ENCODE results near the gene LCE1E. TPM values are rescaled to one million over a fixed set of nuclear protein-coding genes. Genes with fewer than 3 reads are reported as not detected.

Gene LCE1E
- total RNA-seq, 1 donor from 2014 or later = not detected

GRCh38 chr1:152759453-152760173, 26.4 kb upstream of the LCE1E start:
- Mint-ChIP-seq H3K27me3 (ENCODE audit: low read depth) (no peaks in the 10 kb centered on the region), H3K27ac (no peak overlapping the region), H3K4me1 (ENCODE audit: low read depth) (no peaks in the 10 kb centered on the region)

GRCh38 chr1:152760551-152761190, 25.4 kb upstream of the LCE1E start:
- Mint-ChIP-seq H3K4me1 (ENCODE audit: low read depth) (no peaks in the 10 kb centered on the region), H3K27ac (no peak overlapping the region), H3K36me3 (ENCODE audit: low read depth) (no peaks in the 10 kb centered on the region), H3K4me3 (ENCODE audit: low read depth) (no peak overlapping the region), H3K9me3 (no peaks in the 10 kb centered on the region), H3K27me3 (ENCODE audit: low read depth) (no peaks in the 10 kb centered on the region)
- no peak for DNase-seq (ENCODE audit: low spot score)
- intact Hi-C loops (cut with micrococcal nuclease) = no loop called here

More at GRCh38 chr1:152759453-152760173, 26.4 kb upstream of the LCE1E start:
- no peaks in the 10 kb centered on the region for H3K9me3 Mint-ChIP-seq
- intact Hi-C loops (cut with micrococcal nuclease) = no loop called here
- no peaks in the 10 kb centered on the region for H3K36me3 Mint-ChIP-seq (ENCODE audit: low read depth)
- DNase-seq (ENCODE audit: low spot score) = no peak
- H3K4me3 Mint-ChIP-seq (ENCODE audit: low read depth) = no peak overlapping the region

GRCh38 chr1:152761609-152762213, 24.3 kb upstream of the LCE1E start:
- intact Hi-C loops (cut with micrococcal nuclease) = no loop called here
- Mint-ChIP-seq H3K4me1 (ENCODE audit: low read depth) (no peaks in the 10 kb centered on the region), H3K9me3 (no peaks in the 10 kb centered on the region), H3K27ac (no peak overlapping the region), H3K36me3 (ENCODE audit: low read depth) (no peaks in the 10 kb centered on the region), H3K27me3 (ENCODE audit: low read depth) (no peaks in the 10 kb centered on the region), H3K4me3 (ENCODE audit: low read depth) (no peak overlapping the region)
- DNase-seq (ENCODE audit: low spot score) = no peak

GRCh38 chr1:152768847-152769533, 17.1 kb upstream of the LCE1E start:
- Mint-ChIP-seq H3K4me3 (ENCODE audit: low read depth) (no peak overlapping the region), H3K36me3 (ENCODE audit: low read depth) (no peaks in the 10 kb centered on the region)

GRCh38 chr1:152770411-152770810, 15.6 kb upstream of the LCE1E start:
- H3K27ac Mint-ChIP-seq = no peak overlapping the region
- no peak overlapping the region for H3K4me3 Mint-ChIP-seq (ENCODE audit: low read depth)
- no peaks in the 10 kb centered on the region for H3K36me3 Mint-ChIP-seq (ENCODE audit: low read depth)
- no peaks in the 10 kb centered on the region for H3K9me3 Mint-ChIP-seq
- intact Hi-C loops (cut with micrococcal nuclease) = no loop called here
- no peak for DNase-seq (ENCODE audit: low spot score)
- no peaks in the 10 kb centered on the region for H3K4me1 Mint-ChIP-seq (ENCODE audit: low read depth)
- no peaks in the 10 kb centered on the region for H3K27me3 Mint-ChIP-seq (ENCODE audit: low read depth)

More at GRCh38 chr1:152768847-152769533, 17.1 kb upstream of the LCE1E start:
- intact Hi-C loops (cut with micrococcal nuclease) = no loop called here
- Mint-ChIP-seq H3K4me1 (ENCODE audit: low read depth) (no peaks in the 10 kb centered on the region), H3K27me3 (ENCODE audit: low read depth) (no peaks in the 10 kb centered on the region), H3K27ac (no peak overlapping the region), H3K9me3 (no peaks in the 10 kb centered on the region)
- DNase-seq (ENCODE audit: low spot score) = no peak

GRCh38 chr1:152774875-152775274, 11.2 kb upstream of the LCE1E start, which contains the start of gene LCE1F:
Gene LCE1F (plus strand): TSS chr1:152775140. CDS start chr1:152776372, 1,232 bp downstream.
- H3K9me3 Mint-ChIP-seq = no peaks in the 10 kb centered on the region
- no peak within 1 kb of the TSS for H3K27ac Mint-ChIP-seq
- intact Hi-C loops (cut with micrococcal nuclease) = no loop called here
- no peaks in the 10 kb centered on the region for H3K36me3 Mint-ChIP-seq (ENCODE audit: low read depth)
- H3K27me3 Mint-ChIP-seq (ENCODE audit: low read depth) = no peaks in the 10 kb centered on the region
- no peaks in the 10 kb centered on the region for H3K4me1 Mint-ChIP-seq (ENCODE audit: low read depth)
- no peak for DNase-seq (ENCODE audit: low spot score)
- no peak within 1 kb of the TSS for H3K4me3 Mint-ChIP-seq (ENCODE audit: low read depth)

GRCh38 chr1:152776361-152776760, 9.7 kb upstream of the LCE1E start:
- Mint-ChIP-seq H3K9me3 (no peaks in the 10 kb centered on the region), H3K27me3 (ENCODE audit: low read depth) (no peaks in the 10 kb centered on the region), H3K4me3 (ENCODE audit: low read depth) (no peak overlapping the region), H3K36me3 (ENCODE audit: low read depth) (no peaks in the 10 kb centered on the region), H3K4me1 (ENCODE audit: low read depth) (no peaks in the 10 kb centered on the region), H3K27ac (no peak overlapping the region)
- intact Hi-C loops (cut with micrococcal nuclease) = no loop called here
- DNase-seq (ENCODE audit: low spot score) = no peak

GRCh38 chr1:152777510-152778137, 8.4 kb upstream of the LCE1E start:
- Mint-ChIP-seq H3K4me1 (ENCODE audit: low read depth) (no peaks in the 10 kb centered on the region), H3K9me3 (no peaks in the 10 kb centered on the region), H3K4me3 (ENCODE audit: low read depth) (no peak overlapping the region), H3K27me3 (ENCODE audit: low read depth) (no peaks in the 10 kb centered on the region), H3K36me3 (ENCODE audit: low read depth) (no peaks in the 10 kb centered on the region), H3K27ac (no peak overlapping the region)
- DNase-seq (ENCODE audit: low spot score) = no peak
- intact Hi-C loops (cut with micrococcal nuclease) = no loop called here

- no peaks in the 10 kb centered on the region for H3K36me3 Mint-ChIP-seq (ENCODE audit: low read depth)
- H3K27ac Mint-ChIP-seq = no peak overlapping the region
- H3K4me3 Mint-ChIP-seq (ENCODE audit: low read depth) = no peak overlapping the region
- peaks cover 5% of the 10 kb centered on the region for H3K27me3 Mint-ChIP-seq (ENCODE audit: low read depth)
- intact Hi-C loops (cut with micrococcal nuclease) = no loop called here
- no peaks in the 10 kb centered on the region for H3K4me1 Mint-ChIP-seq (ENCODE audit: low read depth)
- no peak for DNase-seq (ENCODE audit: low spot score)
- H3K9me3 Mint-ChIP-seq = no peaks in the 10 kb centered on the region
Observed at GRCh38 chr1:152783095-152783494, 3.0 kb upstream of the LCE1E start.

GRCh38 chr1:152795686-152796085, 9.6 kb downstream of the LCE1E start:
- Mint-ChIP-seq H3K9me3 (no peaks in the 10 kb centered on the region), H3K4me1 (ENCODE audit: low read depth) (no peaks in the 10 kb centered on the region), H3K36me3 (ENCODE audit: low read depth) (no peaks in the 10 kb centered on the region), H3K27me3 (ENCODE audit: low read depth) (peaks cover 6% of the 10 kb centered on the region), H3K27ac (no peak overlapping the region), H3K4me3 (ENCODE audit: low read depth) (no peak overlapping the region)
- intact Hi-C loops (cut with micrococcal nuclease) = no loop called here
- DNase-seq (ENCODE audit: low spot score) = no peak

- Mint-ChIP-seq H3K4me3 (ENCODE audit: low read depth) (no peak within 1 kb of the TSS), H3K27me3 (ENCODE audit: low read depth) (peaks cover 6% of the 10 kb centered on the region), H3K27ac (no peak within 1 kb of the TSS), H3K36me3 (ENCODE audit: low read depth) (no peaks in the 10 kb centered on the region), H3K4me1 (ENCODE audit: low read depth) (no peaks in the 10 kb centered on the region), H3K9me3 (no peaks in the 10 kb centered on the region)
- intact Hi-C loops (cut with micrococcal nuclease) = no loop called here
- DNase-seq (ENCODE audit: low spot score) = no peak
Observed at GRCh38 chr1:152796421-152796820, 10.4 kb downstream of the LCE1E start, which contains the start of gene LCE1D. Gene LCE1D (plus strand): TSS chr1:152796721. CDS start chr1:152797795, 1,074 bp downstream.

GRCh38 chr1:152801333-152801732, 15.3 kb downstream of the LCE1E start:
- H3K27me3 Mint-ChIP-seq (ENCODE audit: low read depth) = peaks cover 7% of the 10 kb centered on the region
- no peak overlapping the region for H3K27ac Mint-ChIP-seq
- intact Hi-C loops (cut with micrococcal nuclease) = no loop called here
- no peaks in the 10 kb centered on the region for H3K4me1 Mint-ChIP-seq (ENCODE audit: low read depth)
- DNase-seq (ENCODE audit: low spot score) = no peak
- no peaks in the 10 kb centered on the region for H3K9me3 Mint-ChIP-seq
- H3K36me3 Mint-ChIP-seq (ENCODE audit: low read depth) = no peaks in the 10 kb centered on the region
- H3K4me3 Mint-ChIP-seq (ENCODE audit: low read depth) = no peak overlapping the region

Data from activated T-helper 2 cell treated with anti-CD3 and anti-CD28 coated beads, Interferon-gamma antibody, Interleukin-2, Interleukin-4, amounts not matched to agents 10 μg/mL and 5 μg/mL and 100 μg/mL, durations not matched to agents 14 hours and 24 hours and 36 hours (primary cell).